SW480 (cell line): ENCODE data around the gene KNSTRN.

ENCODE experiments used
- DNase-seq: peaks from one replicate; pipeline ENCODE4 v3.0.0-alpha.2; 2016; ENCODE audit warnings: low spot score

The KNSTRN gene

DNA sequence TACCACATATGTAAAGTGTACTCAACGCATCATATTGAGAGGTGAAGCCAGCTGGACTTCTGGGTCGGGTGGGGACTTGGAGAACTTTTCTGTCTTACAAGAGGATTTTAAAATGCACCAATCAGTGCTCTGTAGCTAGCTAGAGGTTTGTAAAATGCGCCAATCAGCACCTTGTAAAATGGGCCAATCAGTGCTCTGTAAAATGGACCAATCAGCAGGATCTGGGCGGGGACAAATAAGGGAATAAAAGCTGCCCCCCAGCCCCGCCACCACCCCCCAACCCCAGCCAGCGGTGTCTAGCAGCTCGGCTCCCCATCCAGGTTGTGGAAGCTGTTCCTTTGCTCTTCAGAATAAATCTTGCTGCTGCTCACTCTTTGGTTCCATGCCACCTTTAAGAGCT is 16.8 kb downstream of the KNSTRN start:
- DNase-seq: no peak

DNA sequence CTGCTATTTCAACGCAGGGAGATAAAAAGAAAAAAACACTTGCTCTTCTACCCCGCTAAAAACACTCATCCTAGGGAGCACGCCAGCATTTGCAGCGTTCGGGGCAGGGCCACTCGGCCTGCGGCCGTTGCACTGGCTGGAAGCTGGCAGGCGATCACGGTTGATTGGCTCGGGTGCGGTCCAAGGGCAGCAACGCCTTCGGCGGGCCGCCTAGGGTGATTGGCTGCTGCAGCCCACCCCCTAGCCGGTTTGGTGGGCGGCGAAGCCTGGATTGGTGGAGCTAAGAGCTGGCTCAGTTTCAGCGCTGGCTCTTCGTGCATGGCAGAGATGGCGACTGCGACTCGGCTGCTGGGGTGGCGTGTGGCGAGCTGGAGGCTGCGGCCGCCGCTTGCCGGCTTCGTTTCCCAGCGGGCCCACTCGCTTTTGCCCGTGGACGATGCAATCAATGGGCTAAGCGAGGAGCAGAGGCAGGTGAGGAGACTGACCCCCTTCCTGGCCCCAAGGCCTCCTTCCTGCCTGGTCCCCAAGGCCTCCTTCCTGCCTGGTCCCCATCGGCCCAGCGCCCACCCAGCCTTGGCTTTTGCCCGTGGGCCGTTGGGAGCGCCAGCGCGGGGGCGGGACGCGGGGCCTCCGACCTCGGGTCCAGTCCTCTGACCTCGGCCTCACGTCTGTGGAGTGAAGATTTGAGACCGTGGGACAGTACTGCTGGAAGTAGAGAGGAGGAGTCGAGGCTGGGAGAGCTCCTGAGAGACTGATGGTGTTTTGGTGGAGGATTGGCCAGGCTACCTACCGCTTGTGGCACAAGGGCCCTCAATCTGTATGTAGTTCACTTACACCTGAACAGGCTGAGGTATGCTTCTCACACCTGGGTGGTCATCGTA is 23.2 kb downstream of the KNSTRN start, which contains the start of gene IVD:
IVD (plus strand) TSS at position 295 of the 881 bp plus-strand sequence; CDS start at position 328, 33 bp downstream.
- DNase-seq: peak; percentile 90

DNA sequence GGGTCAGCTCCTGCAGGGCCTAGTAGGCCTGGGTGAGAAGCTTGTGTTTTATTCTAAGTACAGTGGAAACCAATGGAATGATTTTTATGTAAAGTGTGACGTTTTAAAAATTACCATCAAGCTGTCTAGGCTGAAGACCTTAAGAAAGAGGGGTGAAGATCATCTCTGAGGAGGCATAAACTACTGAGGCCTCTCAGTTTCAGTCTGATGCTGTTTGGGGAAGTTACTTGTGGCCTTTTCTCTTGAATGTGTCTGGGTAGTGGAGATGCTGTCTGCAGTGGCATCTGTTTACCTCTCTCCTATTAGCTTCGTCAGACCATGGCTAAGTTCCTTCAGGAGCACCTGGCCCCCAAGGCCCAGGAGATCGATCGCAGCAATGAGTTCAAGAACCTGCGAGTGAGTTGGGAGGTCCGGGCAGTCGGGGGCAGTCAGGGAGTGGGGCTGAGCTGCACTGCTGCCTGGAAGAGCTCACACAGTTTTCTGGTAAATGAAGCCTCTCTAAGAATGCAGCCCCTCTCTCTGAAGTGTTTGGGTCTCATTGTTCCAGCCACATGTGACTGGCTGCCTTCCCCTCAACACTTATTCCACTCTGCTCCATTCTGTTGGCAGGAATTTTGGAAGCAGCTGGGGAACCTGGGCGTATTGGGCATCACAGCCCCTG is 24.9 kb downstream of the KNSTRN start:
- no peak for DNase-seq

DNA sequence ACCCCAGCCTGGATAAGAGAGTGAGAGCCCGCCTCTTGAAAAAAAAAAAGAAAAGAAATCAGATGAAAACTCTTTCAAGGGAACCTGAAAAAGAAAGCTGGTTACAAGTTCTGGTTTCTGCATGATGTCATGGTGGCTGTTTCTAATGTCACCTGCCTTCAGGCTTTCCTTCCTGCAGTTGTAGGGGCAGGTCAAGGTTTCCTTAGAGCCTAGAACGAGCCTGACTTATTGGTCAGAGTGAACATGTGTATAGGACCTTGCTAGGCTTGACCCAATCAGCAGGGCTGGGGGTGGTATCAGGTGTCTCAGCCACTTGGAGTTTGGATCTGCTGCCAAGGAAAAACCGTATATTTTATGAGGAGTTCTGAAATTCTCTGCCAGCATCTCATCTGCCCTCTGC is 26.8 kb downstream of the KNSTRN start:
- no peak for DNase-seq

DNA sequence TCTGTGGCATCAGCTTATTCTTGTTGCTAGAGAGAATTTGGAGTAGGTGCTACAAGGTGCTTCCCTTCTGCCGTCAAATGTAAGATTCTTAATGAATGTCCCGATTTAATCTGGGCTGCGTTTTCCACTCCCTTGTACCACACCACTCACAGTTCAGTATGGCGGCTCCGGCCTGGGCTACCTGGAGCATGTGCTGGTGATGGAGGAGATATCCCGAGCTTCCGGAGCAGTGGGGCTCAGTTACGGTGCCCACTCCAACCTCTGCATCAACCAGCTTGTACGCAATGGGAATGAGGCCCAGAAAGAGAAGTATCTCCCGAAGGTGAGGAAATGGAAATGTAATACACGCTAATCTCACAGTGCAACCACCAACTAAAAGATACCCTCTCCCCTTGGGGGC is 28.0 kb downstream of the KNSTRN start:
- DNase-seq: no peak

DNA sequence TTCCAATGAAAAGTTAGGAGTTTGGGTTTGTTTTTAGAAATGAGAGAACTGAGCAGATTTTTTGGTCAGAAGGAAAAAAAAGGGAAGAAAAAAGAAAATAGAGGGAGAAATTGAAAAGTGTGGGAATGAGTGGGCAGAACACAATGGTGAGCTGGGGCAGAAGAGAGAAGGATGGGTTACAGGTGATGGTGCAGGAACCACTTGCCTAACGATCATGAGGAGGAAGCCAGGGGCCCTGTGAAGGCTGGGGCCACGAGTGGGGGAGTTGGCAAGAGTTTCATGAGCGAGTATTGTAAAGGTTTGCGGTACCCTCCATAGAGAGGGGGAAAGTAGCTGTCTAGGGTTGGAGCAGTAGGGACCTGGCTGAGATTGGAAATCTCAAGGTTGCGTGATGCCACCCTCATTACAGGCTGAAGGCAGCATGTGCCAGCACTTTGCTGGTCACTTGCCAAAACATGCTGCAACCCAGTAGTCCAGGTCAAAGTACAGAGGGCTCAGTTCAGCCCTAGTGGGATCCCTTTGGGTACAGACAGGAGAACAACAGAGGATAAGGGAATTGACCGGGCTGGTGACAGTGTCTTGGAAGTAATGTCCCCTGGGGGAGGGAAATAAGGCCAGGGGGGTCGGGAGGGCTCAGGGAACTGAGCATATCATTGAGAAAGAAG is 29.7 kb downstream of the KNSTRN start:
- no peak for DNase-seq

DNA sequence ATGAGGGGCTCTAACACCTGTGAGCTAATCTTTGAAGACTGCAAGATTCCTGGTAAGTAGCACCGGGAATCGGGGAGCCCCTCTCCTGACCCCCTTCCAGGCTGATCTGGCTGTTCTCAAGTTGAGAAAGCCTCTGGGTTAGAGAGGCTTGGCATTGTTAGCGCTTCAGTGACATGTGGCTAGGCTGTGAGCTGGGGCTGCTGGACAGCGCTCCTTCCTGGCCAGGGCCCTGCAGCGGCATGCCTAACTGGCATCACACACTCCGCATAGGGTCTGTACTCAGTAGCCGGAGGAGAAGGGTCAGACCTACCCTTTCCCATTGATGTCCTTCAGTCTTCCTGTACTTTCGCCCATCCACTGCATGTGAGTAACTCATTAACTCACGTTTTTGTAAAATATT is 30.5 kb downstream of the KNSTRN start:
- DNase-seq: no peak

DNA sequence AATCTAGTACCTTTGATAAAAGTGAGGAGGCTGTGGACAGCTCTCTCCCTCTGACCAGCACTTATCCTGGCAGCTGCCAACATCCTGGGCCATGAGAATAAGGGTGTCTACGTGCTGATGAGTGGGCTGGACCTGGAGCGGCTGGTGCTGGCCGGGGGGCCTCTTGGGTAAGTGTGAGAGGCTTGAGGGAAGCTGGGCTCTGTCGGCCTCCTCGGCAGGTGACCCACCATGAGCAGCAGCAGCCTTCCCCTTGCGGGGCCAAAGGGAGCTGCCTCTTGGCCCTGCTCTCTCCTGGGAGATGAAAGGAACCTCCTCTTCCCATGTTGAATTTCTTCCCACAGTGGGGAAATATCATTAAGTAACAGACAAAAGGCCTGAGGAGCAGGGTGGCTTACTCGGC is 32.3 kb downstream of the KNSTRN start:
- no peak for DNase-seq

DNA sequence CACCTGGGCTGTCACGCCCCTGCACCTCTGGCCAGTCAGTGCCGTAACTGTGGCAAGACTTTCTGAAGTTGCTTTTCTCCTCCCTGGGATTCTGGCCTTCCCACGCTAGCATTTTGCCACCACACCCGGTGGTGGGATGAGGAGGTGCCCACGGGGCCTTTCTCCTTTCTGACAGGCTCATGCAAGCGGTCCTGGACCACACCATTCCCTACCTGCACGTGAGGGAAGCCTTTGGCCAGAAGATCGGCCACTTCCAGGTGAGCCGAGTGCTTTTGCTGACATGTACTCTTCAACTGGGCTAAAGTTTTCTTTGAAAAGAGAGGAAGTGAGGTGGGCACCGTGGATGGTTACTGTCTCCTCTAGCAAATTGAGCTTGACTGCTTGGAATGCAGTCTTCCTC is 32.7 kb downstream of the KNSTRN start:
- DNase-seq: no peak

DNA sequence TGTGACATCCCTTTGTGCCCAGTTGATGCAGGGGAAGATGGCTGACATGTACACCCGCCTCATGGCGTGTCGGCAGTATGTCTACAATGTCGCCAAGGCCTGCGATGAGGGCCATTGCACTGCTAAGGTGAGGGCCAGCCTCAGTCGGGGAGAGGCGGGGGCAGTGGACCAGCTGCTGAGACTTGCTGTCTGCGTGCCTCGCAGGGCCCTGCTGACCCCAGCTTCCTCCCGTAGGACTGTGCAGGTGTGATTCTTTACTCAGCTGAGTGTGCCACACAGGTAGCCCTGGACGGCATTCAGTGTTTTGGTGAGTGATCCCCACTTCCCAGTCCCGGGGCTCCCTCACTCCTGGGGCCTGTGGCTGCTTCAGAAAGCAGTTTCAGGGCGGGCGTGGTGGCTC is 33.5 kb downstream of the KNSTRN start:
- no peak for DNase-seq

DNA sequence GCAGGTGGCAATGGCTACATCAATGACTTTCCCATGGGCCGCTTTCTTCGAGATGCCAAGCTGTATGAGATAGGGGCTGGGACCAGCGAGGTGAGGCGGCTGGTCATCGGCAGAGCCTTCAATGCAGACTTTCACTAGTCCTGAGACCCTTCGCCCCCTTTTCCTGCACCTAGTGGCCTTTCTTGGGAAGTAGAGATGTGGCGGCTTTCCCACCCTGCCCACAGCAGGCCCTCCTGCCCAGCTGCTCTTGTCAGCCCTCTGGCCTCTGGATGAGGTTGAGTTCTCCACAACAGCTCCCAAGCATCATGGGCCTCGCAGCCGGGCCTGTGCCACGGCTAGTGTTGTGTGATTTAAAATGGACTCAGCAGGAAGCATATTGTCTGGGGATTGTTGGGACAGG is 35.6 kb downstream of the KNSTRN start:
- no peak for DNase-seq

DNA sequence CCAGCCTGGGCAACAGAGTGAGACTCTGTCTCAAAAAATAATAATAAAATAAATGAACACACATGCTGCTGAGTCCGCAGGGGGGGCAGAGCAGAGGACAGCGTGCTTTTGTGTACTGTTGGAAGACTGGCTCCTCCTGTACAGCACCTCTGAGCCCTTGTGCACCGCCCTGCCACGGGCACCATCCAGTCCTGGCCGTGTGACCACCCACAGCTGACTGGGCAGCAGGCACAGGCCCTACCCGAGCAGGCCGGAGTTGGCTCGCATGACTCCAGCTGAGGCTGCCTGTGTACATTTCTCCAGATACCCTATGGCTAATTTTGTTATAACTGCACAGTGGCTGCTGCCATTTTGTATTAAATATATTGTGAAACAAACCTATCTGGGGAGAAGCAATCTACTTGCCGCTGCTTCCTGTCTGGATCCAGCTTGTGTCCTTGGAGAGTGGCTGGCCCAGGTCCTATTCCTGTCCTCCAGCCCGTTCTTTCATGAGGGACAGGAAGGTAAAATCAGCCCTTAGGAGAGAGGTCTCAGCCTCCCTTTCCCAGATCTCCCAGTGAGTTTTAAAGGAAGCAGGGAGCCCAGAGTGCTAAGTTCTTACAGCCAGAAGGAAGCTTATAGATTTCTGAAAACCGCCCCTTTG is 37.7 kb downstream of the KNSTRN start:
- DNase-seq: no peak

DNA sequence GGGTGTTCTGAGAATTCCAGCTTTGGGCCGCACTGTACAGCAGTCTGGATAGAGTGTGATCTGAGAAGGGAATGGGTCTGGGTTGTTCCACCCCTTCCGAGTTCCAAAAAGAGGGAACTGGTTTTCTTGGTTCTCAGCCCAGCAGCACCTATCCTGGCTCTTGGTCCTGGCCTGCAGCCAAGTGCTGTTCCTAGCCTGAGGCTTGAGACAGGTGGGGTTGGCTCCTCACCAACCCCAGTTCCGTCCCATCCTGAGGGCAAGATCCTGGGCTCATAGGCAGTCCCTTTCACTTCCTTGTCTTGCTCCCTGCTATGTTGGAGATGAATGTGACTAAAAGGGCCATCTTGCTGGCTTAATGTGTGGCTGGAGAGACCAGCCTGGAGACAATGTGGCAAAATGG is 38.3 kb downstream of the KNSTRN start:
- DNase-seq: no peak

DNA sequence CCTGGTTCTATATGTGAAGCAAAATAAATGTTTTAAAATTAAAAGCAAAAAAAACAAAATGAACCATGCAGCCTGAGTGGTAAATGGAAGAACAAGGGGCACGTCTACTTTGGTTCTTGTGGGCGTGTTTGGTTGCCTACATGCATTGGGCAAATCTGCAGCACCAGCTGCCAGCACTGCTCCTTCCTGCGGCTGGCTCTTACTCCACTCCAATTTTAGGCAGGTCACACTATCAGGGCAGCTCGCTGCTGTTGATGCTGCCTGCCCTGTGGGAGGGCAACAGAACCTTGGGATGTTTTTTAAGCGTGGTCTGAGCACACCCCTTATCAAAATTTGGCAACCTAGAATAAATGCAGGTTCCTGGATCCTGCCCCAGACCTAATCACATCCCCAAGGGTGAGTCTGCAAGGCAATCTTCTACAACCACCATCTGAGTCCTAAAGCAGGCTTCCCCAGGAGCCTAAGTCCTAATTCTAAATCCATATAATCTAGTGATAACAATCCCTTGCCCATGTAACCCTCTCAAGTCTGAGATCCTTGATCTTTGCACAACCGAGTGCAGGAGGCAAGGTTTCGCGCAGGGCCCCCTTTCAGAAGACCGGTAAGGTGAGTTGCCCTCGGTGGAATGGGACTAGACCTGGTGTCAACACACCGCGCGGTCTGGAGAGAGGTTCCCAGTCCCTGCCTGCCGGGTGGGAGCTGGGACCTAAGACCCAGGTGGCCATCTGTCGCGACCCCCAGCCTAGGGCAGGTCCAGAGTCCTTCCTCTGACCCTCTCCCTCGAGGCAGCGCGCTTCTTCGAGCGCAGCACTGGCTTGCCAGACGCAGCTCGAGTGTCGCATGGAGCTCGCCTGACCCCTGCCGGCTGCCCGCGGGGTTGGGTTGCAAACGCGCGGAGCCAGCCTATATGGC is 39.0 kb downstream of the KNSTRN start:
- peak; percentile 33 for DNase-seq

DNA sequence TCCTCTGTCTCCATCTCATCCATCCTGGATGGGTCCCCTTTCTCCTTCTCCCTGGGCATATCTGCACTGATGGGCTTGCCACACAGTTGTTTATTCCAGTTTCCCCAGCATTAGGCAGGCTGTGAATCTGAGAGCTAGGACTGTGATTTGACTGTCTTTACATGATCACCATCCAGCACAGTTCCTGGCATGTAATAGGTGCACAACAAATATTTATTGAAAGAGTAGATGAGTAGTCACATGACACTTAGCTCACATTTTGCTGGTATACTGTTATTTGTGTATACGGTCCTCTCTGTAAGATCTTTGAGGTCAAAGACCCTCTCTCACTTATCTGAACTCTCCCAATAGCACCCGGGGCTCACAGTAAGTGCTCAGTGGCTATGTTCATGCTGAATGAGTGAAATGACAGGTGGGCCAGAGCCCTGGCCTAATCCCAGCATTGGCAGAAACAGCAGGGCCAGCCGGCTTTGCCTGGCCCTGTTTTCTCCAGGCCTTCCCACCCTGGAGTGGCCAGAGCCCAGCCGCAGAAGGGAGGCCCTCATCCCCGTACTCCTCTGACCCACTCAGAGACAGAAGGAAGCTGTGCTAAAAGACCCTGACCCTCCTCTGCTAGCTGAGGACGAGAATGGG is 42.1 kb downstream of the KNSTRN start:
- no peak for DNase-seq

DNA sequence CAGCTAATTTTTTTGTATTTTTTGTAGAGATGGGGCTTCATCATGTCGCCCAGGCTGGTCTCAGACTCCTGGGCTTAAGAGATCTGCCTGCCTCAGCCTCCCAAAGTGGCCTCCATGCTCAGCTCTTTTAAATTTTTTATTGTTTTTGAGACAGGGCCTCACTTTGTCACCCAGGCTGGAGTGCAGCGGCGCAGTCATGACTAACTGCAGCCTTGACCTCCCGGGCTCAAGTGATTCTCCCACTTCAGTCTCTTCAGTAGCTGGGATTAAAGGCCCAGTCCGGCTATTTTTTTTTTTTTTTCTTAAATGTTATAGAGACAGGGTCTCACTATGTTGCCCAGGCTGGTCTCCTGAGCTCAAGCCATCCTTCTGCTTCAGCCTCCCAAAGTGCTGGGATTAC is 43.2 kb downstream of the KNSTRN start:
- DNase-seq: no peak

DNA sequence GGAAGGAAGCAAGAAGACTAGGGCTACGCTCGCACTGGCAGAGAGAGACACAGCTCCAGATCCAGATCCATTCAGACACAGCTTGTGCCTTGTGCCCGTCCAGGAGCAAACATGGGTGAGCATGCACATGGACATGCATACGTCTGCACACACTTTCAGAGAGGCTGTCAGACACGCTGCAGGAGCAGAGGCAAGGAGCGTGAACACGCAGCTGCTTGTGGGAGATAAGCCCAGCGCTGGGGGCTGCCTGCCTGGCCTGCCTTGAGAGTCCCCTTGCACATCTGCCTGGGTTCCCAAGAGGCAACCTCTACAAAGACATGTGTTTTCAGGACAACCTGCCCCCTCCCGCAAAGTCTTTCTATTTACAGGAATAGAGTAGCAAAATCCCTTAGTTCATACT is 44.7 kb downstream of the KNSTRN start:
- no peak for DNase-seq

DNA sequence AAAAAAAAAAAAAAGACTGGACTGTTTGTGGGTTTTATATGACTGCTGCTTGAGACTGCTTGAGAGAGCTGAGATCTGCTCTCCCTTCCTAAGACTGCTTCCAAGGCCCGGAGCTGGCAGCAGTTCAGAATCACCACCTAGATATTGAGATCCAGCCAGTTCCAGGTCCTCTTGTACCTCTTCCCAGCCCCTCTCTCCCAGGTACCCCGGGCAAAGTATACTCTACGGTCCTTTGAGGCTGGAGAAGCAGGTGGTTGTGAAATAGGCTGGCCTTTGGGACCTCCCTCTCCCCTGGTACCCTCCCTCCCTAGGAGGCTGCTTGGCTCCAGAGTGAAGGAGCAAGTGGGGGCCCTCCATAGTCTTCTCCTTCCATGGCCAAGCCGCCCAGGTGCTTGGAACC is 45.7 kb downstream of the KNSTRN start:
- no peak for DNase-seq

DNA sequence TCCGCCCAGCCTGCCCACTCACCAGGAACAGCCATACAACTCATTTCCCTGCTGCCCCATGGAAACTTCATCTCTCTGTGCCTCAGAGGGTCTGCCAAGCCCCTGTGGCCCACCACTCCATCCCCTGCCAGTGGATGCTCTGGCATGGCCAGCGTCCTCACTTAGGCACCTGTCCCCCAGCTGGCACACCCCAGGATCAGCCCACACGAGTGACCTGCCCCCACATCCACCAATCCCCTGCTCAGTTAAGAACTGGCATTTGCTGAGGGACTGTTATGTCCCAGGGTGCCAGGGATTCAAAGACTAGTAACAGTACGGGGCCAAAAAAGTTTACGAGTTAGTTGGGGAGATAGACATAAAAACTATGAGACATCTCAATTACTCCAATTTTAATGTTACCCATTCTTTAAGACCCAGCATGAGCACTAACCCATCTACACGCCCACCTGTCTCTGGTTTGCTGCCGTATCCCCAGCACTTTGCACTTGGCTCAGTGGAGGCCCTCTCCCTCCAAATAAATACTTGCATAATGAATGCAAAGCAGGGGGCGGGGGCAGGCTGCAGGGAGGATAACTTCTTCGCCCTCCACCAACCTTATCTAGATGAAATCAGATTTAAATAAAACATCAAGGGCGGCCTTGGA is 46.7 kb downstream of the KNSTRN start:
- no peak for DNase-seq

DNA sequence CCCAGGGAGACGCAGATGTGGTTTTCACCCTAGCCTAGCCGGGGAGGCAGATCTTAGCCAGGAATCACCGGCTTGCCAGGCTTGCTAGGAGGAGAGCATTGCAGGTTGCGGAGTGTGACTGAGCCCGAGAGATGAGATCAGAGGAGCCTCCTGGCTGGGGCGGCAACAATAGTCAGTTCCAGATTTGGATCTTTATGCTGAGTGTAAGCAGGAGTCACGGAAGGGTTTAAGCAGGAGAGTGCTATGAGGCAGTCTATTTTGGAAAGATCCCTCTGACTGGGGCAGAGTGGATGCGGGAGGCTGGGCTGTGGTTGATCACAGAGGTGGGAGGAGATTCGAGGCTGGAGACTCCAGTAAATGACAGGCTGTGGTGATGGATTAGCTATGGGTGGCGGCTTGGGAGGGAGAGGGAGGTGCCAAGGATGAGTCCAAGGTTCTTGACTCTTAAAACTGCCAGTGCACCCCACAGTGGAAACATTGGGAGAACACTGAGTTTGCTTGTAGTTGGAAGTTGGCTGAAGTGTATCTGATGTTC is 47.8 kb downstream of the KNSTRN start:
- DNase-seq: peak; percentile 15
